Tibial nerve (tissue), 4 donors: Measurements from ENCODE around the gene CDK5. TPM values are rescaled to one million over a fixed set of nuclear protein-coding genes. Genes with fewer than 3 reads are reported as not detected.

Experiments
- DNase-seq, 2 donors: peaks; one replicate each; pipeline ENCODE4 v3.0.0-alpha.2; 2019; ENCODE audit warnings: low spot score in 2 of 2
- H3K27ac ChIP-seq, 4 donors: fragments of 200-600 bp; sonication (generic) in 3 of 4; one replicate each; pipeline ENCODE4 v1.5.1; 2017 to 2019; ENCODE audit warnings: mild to moderate bottlenecking in 1 of 4
- H3K27me3 ChIP-seq, 2 donors: fragments of 200-600 bp; sonication (generic) in 1 of 2; one replicate each; pipeline versions ENCODE4 v1.5.1 to v1.6.0; 2017 to 2019
- H3K36me3 ChIP-seq, 3 donors: fragments of 200-600 bp; sonication (generic); one replicate each; pipeline ENCODE4 v1.5.1; 2018 to 2019
- H3K4me1 ChIP-seq, 4 donors: fragments of 200-600 bp; sonication (generic) in 3 of 4; one replicate each; pipeline ENCODE4 v1.5.1; 2017 to 2019
- H3K4me3 ChIP-seq, 4 donors: fragments of 200-600 bp; sonication (generic) in 3 of 4; one replicate each; pipeline ENCODE4 v1.5.1; 2017 to 2019; ENCODE audit warnings: mild to moderate bottlenecking in 1 of 4, moderate library complexity in 1 of 4
- H3K9me3 ChIP-seq, 4 donors: fragments of 200-600 bp; sonication (generic) in 3 of 4; one replicate each; pipeline ENCODE4 v1.5.1; 2017 to 2019
- EP300 ChIP-seq, 2 donors: sonication (generic); formaldehyde crosslinking; IDR thresholded peaks; one replicate each; pipeline ENCODE4 v1.6.1; 2017; ENCODE audit warnings: antibody characterized with exemption in 2 of 2, mild to moderate bottlenecking in 1 of 2
- POLR2A ChIP-seq, 2 donors: fragments of 450-650 bp; IDR thresholded peaks; one replicate each; pipeline ENCODE4 v1.6.1; 2017; ENCODE audit warnings: antibody characterized with exemption in 2 of 2, mild to moderate bottlenecking in 2 of 2, moderate library complexity in 2 of 2
- WGBS, 2 donors: methylation state at CpG; one replicate each; pipeline ENCODE4 v1.1.5; 2018; 5-methylcytosine and 5-hydroxymethylcytosine counted together
- total RNA-seq, 4 donors: library from RNA; depleted of rRNA; stranded (reverse); fragments of >200 nt; gene quantifications; one replicate each; pipeline ENCODE4 v1.1.0, GENCODE V29; 2016
- TF ChIP-seq, protein P1 (sequence below), 5 experiments: fragments of 200-600 bp in 3 of 5; fragments of 450-650 bp in 2 of 5; sonication (generic) in 3 of 5; IDR thresholded peaks; one replicate each; pipeline ENCODE4 v1.5.1; 2016 to 2019; ENCODE audit warnings: antibody characterized with exemption in 5 of 5, mild to moderate bottlenecking in 3 of 5, moderate library complexity in 2 of 5

The CDK5 gene
- 10 to 100 TPM in 1 of 4 donors, 1 to 10 TPM in 3; 3.6 to 13.1 (median 7.1) TPM for total RNA-seq

DNA sequence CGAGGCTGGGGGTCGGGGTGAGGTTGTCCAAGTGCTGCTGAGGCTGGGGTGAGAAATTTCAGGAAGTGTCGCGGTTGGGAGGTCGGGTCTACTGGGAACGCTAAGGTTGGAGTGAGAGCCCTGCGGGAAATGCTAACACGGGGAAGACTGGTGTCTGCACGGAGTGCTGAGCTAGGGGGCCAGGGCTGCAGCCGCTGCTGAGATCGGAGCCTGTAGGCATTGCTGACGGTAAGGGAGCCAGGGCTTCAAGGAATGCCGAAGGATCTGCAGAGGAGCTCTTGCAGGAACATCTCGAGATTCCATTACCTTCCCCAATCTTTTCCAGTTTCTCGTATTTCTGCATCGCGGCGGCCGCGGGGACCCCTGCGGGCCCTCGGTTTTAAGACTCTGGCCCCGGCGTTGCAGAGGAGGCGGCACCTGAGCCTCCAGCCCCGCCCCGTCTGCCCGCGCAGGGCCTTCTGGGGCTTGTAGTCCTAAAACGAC is at the start of gene CDK5:
CDK5 (minus strand) TSS at position 392 of the 483 bp plus-strand sequence; CDS start at position 343, 49 bp downstream.
- H3K4me1 ChIP-seq = peaks cover 0 to 47% (median 37%) of the 10 kb centered on the region in 4 donors

DNA sequence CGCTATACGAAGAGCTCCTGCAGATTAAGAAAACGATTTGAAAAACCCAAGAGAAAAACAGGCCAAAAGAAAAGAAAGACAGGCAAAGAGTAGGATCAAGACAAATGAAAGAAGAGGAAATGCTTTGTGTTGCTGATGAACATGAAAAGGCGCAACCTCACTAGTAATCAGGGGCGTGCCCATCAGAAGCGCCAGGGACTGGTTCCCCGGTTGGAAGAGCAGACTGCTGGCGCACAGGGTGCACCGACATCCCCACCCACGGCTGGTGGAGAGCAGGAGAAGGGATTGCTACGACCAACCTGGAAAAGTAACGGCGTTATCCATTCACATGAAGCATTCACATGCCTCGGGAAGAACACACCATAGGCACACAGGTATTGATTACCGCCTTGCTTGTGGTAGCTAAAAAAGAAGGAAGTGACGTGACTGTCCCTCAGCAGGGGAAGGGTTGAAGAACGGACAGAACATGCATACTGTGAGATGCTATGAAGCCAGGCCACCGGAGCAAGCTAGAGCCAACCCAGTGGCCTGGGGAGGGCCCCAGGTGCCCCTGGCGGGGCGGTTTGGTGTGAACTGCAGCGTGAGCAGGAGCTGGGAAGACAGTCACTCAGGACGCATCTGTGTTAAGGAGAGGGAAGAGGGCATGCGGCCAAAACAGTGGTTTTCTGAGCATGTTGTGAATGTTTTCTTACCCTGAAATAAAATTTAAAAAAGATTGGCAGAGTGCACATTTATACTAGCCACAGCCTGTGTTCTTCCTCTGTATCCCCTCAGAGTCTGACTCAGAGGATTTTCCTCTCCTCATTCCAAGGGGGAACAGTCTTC is 46.9 kb upstream of the CDK5 start:
- TF ChIP-seq EP300 (IDR thresholded peaks at IDR 0.05) = no peak
- TF ChIP-seq, protein P1, sequence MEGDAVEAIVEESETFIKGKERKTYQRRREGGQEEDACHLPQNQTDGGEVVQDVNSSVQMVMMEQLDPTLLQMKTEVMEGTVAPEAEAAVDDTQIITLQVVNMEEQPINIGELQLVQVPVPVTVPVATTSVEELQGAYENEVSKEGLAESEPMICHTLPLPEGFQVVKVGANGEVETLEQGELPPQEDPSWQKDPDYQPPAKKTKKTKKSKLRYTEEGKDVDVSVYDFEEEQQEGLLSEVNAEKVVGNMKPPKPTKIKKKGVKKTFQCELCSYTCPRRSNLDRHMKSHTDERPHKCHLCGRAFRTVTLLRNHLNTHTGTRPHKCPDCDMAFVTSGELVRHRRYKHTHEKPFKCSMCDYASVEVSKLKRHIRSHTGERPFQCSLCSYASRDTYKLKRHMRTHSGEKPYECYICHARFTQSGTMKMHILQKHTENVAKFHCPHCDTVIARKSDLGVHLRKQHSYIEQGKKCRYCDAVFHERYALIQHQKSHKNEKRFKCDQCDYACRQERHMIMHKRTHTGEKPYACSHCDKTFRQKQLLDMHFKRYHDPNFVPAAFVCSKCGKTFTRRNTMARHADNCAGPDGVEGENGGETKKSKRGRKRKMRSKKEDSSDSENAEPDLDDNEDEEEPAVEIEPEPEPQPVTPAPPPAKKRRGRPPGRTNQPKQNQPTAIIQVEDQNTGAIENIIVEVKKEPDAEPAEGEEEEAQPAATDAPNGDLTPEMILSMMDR (IDR thresholded peaks at IDR 0.05) = no peak
- peaks cover 0 to 14% (median 0%) of the 10 kb centered on the region in 3 donors for H3K36me3 ChIP-seq
- no peaks in the 10 kb centered on the region for H3K27me3 ChIP-seq
- no peak overlapping the region for H3K4me3 ChIP-seq
- no peak overlapping the region for H3K27ac ChIP-seq
- no peaks in the 10 kb centered on the region for H3K9me3 ChIP-seq
- 68 to 70% methylated on average over 23 of the region's 23 CpGs for WGBS, 2 donors
- peak in 1 of 2 donors; percentile 62 for DNase-seq
- H3K4me1 ChIP-seq = peaks cover 0 to 50% (median 0%) of the 10 kb centered on the region in 4 donors

More for the DNA sequence above, at the start of gene CDK5:
- Histone ChIP-seq H3K9me3 (no peaks in the 10 kb centered on the region), H3K36me3 (peaks cover 0 to 28% (median 0%) of the 10 kb centered on the region in 3 donors), H3K27me3 (peaks cover 0 to under 1% of the 10 kb centered on the region in 2 donors), H3K27ac (peak within 1 kb of the TSS; percentile 93 to 97 (median 96)), H3K4me3 (peak within 1 kb of the TSS; percentile 39 to 91 (median 79))
- TF ChIP-seq POLR2A (IDR thresholded peaks at IDR 0.05) (no peak), EP300 (IDR thresholded peaks at IDR 0.05) (no peak)
- TF ChIP-seq, protein P1 (IDR thresholded peaks at IDR 0.05) = no peak
- DNase-seq = peak in 1 of 2 donors; percentile 32
- 1% methylated on average over 13 to 30 of the region's 30 CpGs for WGBS, 2 donors

DNA sequence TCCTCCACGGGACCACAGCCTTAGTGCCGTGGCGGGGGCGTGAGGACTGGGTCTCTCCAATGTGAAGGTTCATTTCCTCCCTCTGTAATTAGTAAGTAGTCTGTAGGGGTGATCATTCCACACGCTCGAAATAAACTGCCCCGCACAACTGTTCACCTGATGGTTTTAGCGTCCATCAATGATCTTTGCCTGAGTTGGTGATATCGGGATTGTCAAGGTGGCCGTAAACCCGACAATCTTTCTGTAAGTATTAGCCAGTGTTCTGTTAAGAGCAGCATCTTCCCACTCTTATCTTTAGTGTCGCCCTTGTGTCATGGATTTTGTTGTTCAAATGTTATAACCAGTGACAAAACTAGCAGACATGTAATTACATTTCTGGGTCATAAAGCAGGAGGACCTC is 46.3 kb upstream of the CDK5 start:
- TF ChIP-seq, protein P1 (IDR thresholded peaks at IDR 0.05) = no peak
- TF ChIP-seq POLR2A (IDR thresholded peaks at IDR 0.05) = no peak
- TF ChIP-seq EP300 (IDR thresholded peaks at IDR 0.05) = no peak
- H3K4me3 ChIP-seq = no peak overlapping the region
- H3K36me3 ChIP-seq = peaks cover 0 to 14% (median 0%) of the 10 kb centered on the region in 3 donors
- DNase-seq = no peak
- H3K9me3 ChIP-seq = no peaks in the 10 kb centered on the region
- H3K27me3 ChIP-seq = no peaks in the 10 kb centered on the region
- WGBS, 2 donors = 84 to 90% methylated on average over 12 of the region's 12 CpGs
- H3K27ac ChIP-seq = no peak overlapping the region
- H3K4me1 ChIP-seq = peaks cover 0 to 49% (median 0%) of the 10 kb centered on the region in 4 donors

DNA sequence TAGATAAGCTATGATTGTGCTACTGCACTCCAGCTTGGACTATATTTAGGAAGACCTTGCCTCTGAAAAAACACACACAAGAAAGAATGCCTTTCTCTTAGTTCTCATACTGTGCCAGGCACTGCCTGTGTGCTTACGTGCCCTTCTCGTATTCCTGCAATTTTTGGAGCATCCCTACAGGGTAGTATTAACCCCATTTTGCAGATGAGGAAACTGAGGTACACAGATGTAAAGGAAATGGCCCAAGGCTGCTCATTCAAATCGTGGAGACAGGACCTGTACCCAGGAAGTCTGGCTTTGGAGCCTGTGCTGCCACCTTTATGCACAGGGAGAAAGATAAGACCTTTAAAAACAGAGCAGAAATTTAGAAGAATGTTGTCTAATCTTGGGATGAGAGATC is 45.3 kb upstream of the CDK5 start:
- WGBS, 2 donors = 69 to 83% methylated on average over 3 of the region's 3 CpGs
- no peak overlapping the region for H3K27ac ChIP-seq
- H3K4me3 ChIP-seq = no peak overlapping the region
- H3K9me3 ChIP-seq = no peaks in the 10 kb centered on the region
- H3K27me3 ChIP-seq = no peaks in the 10 kb centered on the region
- peaks cover 0 to 14% (median 0%) of the 10 kb centered on the region in 3 donors for H3K36me3 ChIP-seq
- DNase-seq = no peak
- H3K4me1 ChIP-seq = peaks cover 0 to 44% (median 0%) of the 10 kb centered on the region in 4 donors
- TF ChIP-seq EP300 (IDR thresholded peaks at IDR 0.05) = no peak
- TF ChIP-seq POLR2A (IDR thresholded peaks at IDR 0.05) = no peak
- TF ChIP-seq, protein P1 (IDR thresholded peaks at IDR 0.05) = no peak
